ENCODE results near the gene RASA3.

The RASA3 gene

GRCh38 chr13:113945857-113946408 is 186.5 kb downstream of the RASA3 start:
- no peak for DNase-seq

GRCh38 chr13:113943821-113944565 is 188.4 kb downstream of the RASA3 start:
- no peak for DNase-seq

- DNase-seq, result no peak
Observed at GRCh38 chr13:113942591-113943103, 189.8 kb downstream of the RASA3 start.

GRCh38 chr13:113941571-113942191 is 190.7 kb downstream of the RASA3 start:
- DNase-seq, result no peak

GRCh38 chr13:113939944-113940297 is 192.5 kb downstream of the RASA3 start:
- no peak for DNase-seq

GRCh38 chr13:113939129-113939943 is 193.1 kb downstream of the RASA3 start:
- no peak for DNase-seq

GRCh38 chr13:113938716-113939115 is 193.7 kb downstream of the RASA3 start:
- no peak for DNase-seq

- DNase-seq, result no peak
Observed at GRCh38 chr13:113938246-113938645, 194.2 kb downstream of the RASA3 start.

- no peak for DNase-seq
Observed at GRCh38 chr13:113937527-113938180, 194.8 kb downstream of the RASA3 start.

- no peak for DNase-seq
Observed at GRCh38 chr13:113937073-113937472, 195.3 kb downstream of the RASA3 start.

- no peak for DNase-seq
Observed at GRCh38 chr13:113936166-113936965, 196.1 kb downstream of the RASA3 start.

GRCh38 chr13:113935001-113935844 is 197.2 kb downstream of the RASA3 start:
- no peak for DNase-seq

GRCh38 chr13:113934576-113934975 is 197.8 kb downstream of the RASA3 start:
- no peak for DNase-seq

- no peak for DNase-seq
Observed at GRCh38 chr13:113933901-113934300, 198.5 kb downstream of the RASA3 start.

GRCh38 chr13:113931841-113932459 is 200.5 kb downstream of the RASA3 start:
- no peak for DNase-seq

GRCh38 chr13:113930671-113931637 is 201.5 kb downstream of the RASA3 start:
- DNase-seq, result peak; percentile 59

- DNase-seq, result peak; percentile 13
Observed at GRCh38 chr13:113929628-113930615, 202.5 kb downstream of the RASA3 start.

All from activated T-cell treated with anti-CD3 and anti-CD28 coated beads, Interleukin-2, amount 50 U/mL, for 1 hour (primary cell).